Endothelial cell of umbilical vein (primary cell): ENCODE measurements around the gene CACNA1A.

ENCODE experiments used
- CTCF ChIP-seq, 2 donors: IDR thresholded peaks; 1 replicate in 1 of 2; 2 replicates in 1 of 2; pipeline ENCODE4 v1.5.1; 2011; ENCODE audit warnings: low read length in 2 of 2, mild to moderate bottlenecking in 2 of 2, moderate library complexity in 2 of 2, control low read depth in 1 of 2, inconsistent platforms in 1 of 2, low read depth in 1 of 2; ENCODE audit not compliant: insufficient read depth in 1 of 2; ENCODE audit errors: extremely low read depth in 1 of 2
- EZH2 ChIP-seq: IDR thresholded peaks from 2 replicates; pipeline ENCODE4 v1.6.1; 2012; ENCODE audit warnings: borderline replicate concordance, low read depth, mild to moderate bottlenecking, moderate library complexity, low read length, inconsistent platforms; ENCODE audit not compliant: severe bottlenecking
- FOS ChIP-seq: IDR thresholded peaks from 2 replicates; pipeline ENCODE4 v1.6.1; 2011; ENCODE audit warnings: mild to moderate bottlenecking, low read length, moderate library complexity, borderline replicate concordance; ENCODE audit not compliant: insufficient read depth
- GATA2 ChIP-seq: IDR thresholded peaks from 2 replicates; pipeline ENCODE4 v1.7.0; 2011; ENCODE audit warnings: low read depth, mild to moderate bottlenecking, moderate library complexity, mixed read lengths, low read length; ENCODE audit not compliant: insufficient read length, insufficient read depth
- JUN ChIP-seq: IDR thresholded peaks from 2 replicates; pipeline ENCODE4 v1.6.1; 2011; ENCODE audit warnings: borderline replicate concordance, low read depth; ENCODE audit not compliant: insufficient read length, insufficient read depth
- MAX ChIP-seq: IDR thresholded peaks from 2 replicates; pipeline ENCODE4 v1.6.1; 2011; ENCODE audit not compliant: insufficient read depth, insufficient read length
- MYC ChIP-seq: IDR thresholded peaks from one replicate; pipeline ENCODE4 v1.6.1; 2011; ENCODE audit warnings: mild to moderate bottlenecking, low read depth, low read length
- POLR2A ChIP-seq: IDR thresholded peaks from 2 replicates; pipeline ENCODE4 v1.6.1; 2012; ENCODE audit warnings: low read depth, mild to moderate bottlenecking, control low read depth, low read length
- POLR2AphosphoS5 ChIP-seq: IDR thresholded peaks from 2 replicates; pipeline ENCODE4 v1.6.1; 2012; ENCODE audit warnings: low read depth, mild to moderate bottlenecking, control low read depth, low read length, moderate library complexity; ENCODE audit not compliant: insufficient read depth

GRCh38 chr19:13493516-13494310, 12.6 kb downstream of the CACNA1A start:
- TF ChIP-seq CTCF (IDR thresholded peaks at IDR 0.05; ENCODE audit: extremely low read depth in 1 of 2, insufficient read depth in 1 of 2, low read depth in 1 of 2, low read length in 2 of 2) (no peak), POLR2A (no peak), FOS (no peak), EZH2 (no peak), POLR2AphosphoS5 (no peak), JUN (no peak), MYC (no peak), GATA2 (no peak), MAX (no peak)
